HepG2 (cell line): Measurements from ENCODE around the gene CRLF2. TPM values are rescaled to one million over a fixed set of nuclear protein-coding genes. Genes with fewer than 3 reads are reported as not detected.

Experiments
- ATAC-seq: fragments of 200-7000 bp; cut with Tn5 transposase; 3 replicates; pipeline ENCODE4 v1.9.1; 2020; ENCODE audit warnings: mild to moderate bottlenecking, moderate library complexity
- BruUV-seq: library from RNA; stranded (reverse); fragments of 400-500 nt; replicated peaks from 2 replicates; lab custom pipeline; 2021; lab: Mats Ljungman, UMichigan
- CTCF ChIA-PET: fragments of 300-600 bp; formaldehyde crosslinking; extraction: SDS; loops from one replicate; lab custom pipeline; 2021; ENCODE audit warnings: low total read pairs, inconsistent platforms, low intra/inter-chr PET ratio; lab: Yijun Ruan, JAX
- POLR2A ChIA-PET: fragments of 350-600 bp; sonication (Branson Sonifier 250); formaldehyde crosslinking; loops from one replicate; lab custom pipeline; 2020; ENCODE audit warnings: antibody characterized with exemption, inconsistent platforms; lab: Yijun Ruan, JAX
- DNase-seq: peaks from one replicate; pipeline ENCODE4 v3.0.0-alpha.2; 2015; ENCODE audit warnings: low spot score
- FAIRE-seq: peaks from 3 replicates; lab custom pipeline; 2011; peaks lifted over from hg19 to GRCh38; lab: Jason Lieb, UNC
- H2AFZ ChIP-seq: one replicate; pipeline ENCODE4 v1.6.1; 2011; ENCODE audit warnings: low read length, inconsistent platforms
- H3K27ac ChIP-seq: fragments of 300-600 bp; 3 replicates; pipeline ENCODE4 v1.8.0; 2011; ENCODE audit warnings: mixed run types, mild to moderate bottlenecking, mixed read lengths, low read length, inconsistent platforms; ENCODE audit not compliant: insufficient read depth; ENCODE audit errors: extremely low read length
- H3K27me3 ChIP-seq, 2 experiments: fragments of 200-600 bp in 1 of 2; 2 replicates in 1 of 2; 3 replicates in 1 of 2; pipeline versions ENCODE4 v1.6.0 to v1.8.0; 2011; ENCODE audit warnings: low read length in 2 of 2, mild to moderate bottlenecking in 2 of 2, moderate library complexity in 2 of 2, inconsistent platforms in 1 of 2; ENCODE audit not compliant: insufficient read depth in 2 of 2, control insufficient read depth in 1 of 2
- H3K36me3 ChIP-seq, 2 experiments: fragments of 200-600 bp in 1 of 2; replicated peaks in 1 of 2; 2 replicates in 1 of 2; 3 replicates in 1 of 2; pipeline versions ENCODE4 v1.5.1 to v1.8.0; 2011; ENCODE audit warnings: low read length in 2 of 2, inconsistent platforms in 1 of 2; ENCODE audit not compliant: insufficient read depth in 2 of 2, control insufficient read depth in 1 of 2
- H3K4me1 ChIP-seq: 2 replicates; pipeline ENCODE4 v1.5.1; 2012; ENCODE audit warnings: low read length, inconsistent platforms; ENCODE audit not compliant: insufficient read depth
- H3K4me2 ChIP-seq: 2 replicates; pipeline ENCODE4 v1.6.0; 2011; ENCODE audit warnings: low read depth, low read length, inconsistent platforms
- H3K4me3 ChIP-seq, 3 experiments: fragments of 200-600 bp in 1 of 3; sonication (generic), shearing (Covaris generic) in 1 of 3; replicated peaks in 1 of 3; 2 replicates each; pipeline ENCODE4 v1.5.1; 2011 to 2016; ENCODE audit warnings: low read length in 3 of 3, inconsistent platforms in 2 of 3, low read depth in 2 of 3, mild to moderate bottlenecking in 2 of 3, control low read depth in 1 of 3, mixed read lengths in 1 of 3; ENCODE audit not compliant: insufficient read depth in 1 of 3
- H3K79me2 ChIP-seq: one replicate; pipeline ENCODE4 v1.6.1; 2011; ENCODE audit warnings: low read length, inconsistent platforms; ENCODE audit not compliant: insufficient read depth
- H3K9ac ChIP-seq: 2 replicates; pipeline ENCODE4 v1.6.0; 2011; ENCODE audit warnings: mild to moderate bottlenecking, low read depth, low read length, inconsistent platforms; ENCODE audit not compliant: insufficient read depth
- H3K9me3 ChIP-seq: 2 replicates; pipeline ENCODE4 v1.5.1; 2012; ENCODE audit warnings: mild to moderate bottlenecking, low read length
- H4K20me1 ChIP-seq: 2 replicates; pipeline ENCODE4 v1.6.0; 2011; ENCODE audit warnings: inconsistent platforms, mild to moderate bottlenecking, low read length, moderate library complexity; ENCODE audit not compliant: insufficient read depth
- HBP1 ChIP-seq: IDR thresholded peaks from 2 replicates; pipeline ENCODE4 v1.6.1; 2016; ENCODE audit warnings: low read depth, control low read depth
- JARID2 ChIP-seq: sonication (generic); formaldehyde crosslinking; IDR thresholded peaks from 2 replicates; pipeline ENCODE4 v1.8.1; 2023; ENCODE audit warnings: missing genetic modification reagents, inconsistent platforms; ENCODE audit not compliant: insufficient replicate concordance
- NPAS2 ChIP-seq: sonication (generic); formaldehyde crosslinking; IDR thresholded peaks from 2 replicates; pipeline ENCODE4 v1.8.0; 2022; ENCODE audit warnings: mild to moderate bottlenecking, missing genetic modification reagents, borderline replicate concordance
- NR2F1 ChIP-seq, 2 experiments: fragments of 450-650 bp in 1 of 2; formaldehyde crosslinking in 1 of 2; IDR thresholded peaks; 2 replicates each; pipeline versions ENCODE4 v1.5.0 to v1.6.1; 2016 to 2020; ENCODE audit warnings: mild to moderate bottlenecking in 1 of 2, missing compliant biosample characterization in 1 of 2, missing genetic modification reagents in 1 of 2, moderate library complexity in 1 of 2
- SMAD1 ChIP-seq: sonication (generic); formaldehyde crosslinking; IDR thresholded peaks from 2 replicates; pipeline ENCODE4 v1.4.0; 2020; ENCODE audit warnings: missing genetic modification reagents, low read depth, mild to moderate bottlenecking, borderline replicate concordance
- TRIM22 ChIP-seq: fragments of 450-650 bp; IDR thresholded peaks from 2 replicates; pipeline ENCODE4 v1.6.1; 2017
- ZFP90 ChIP-seq: sonication (generic); formaldehyde crosslinking; IDR thresholded peaks from 2 replicates; pipeline ENCODE4 v1.8.0; 2022; ENCODE audit warnings: missing genetic modification reagents, mild to moderate bottlenecking, inconsistent platforms, borderline replicate concordance
- ZNF639 ChIP-seq: conservative IDR thresholded peaks from 2 replicates; pipeline ENCODE4 v1.6.1; 2018; ENCODE audit warnings: missing genetic modification reagents
- WGBS: methylation state at CpG from one replicate; pipeline ENCODE4 v1.1.6; 2017; ENCODE audit warnings: low lambda C conversion rate; 5-methylcytosine and 5-hydroxymethylcytosine counted together
- in situ Hi-C: cut with HindIII; loops from 2 replicates; pipeline ENCODE4 v1.10.0; 2017; ENCODE audit warnings: low pct_unique_long_range_greater_than_20kb; ENCODE audit not compliant: extremely low pct_ligation_motif_present
- intact Hi-C: fragments of 100-400 bp; cut with micrococcal nuclease; formaldehyde crosslinking; loops from one replicate; pipeline ENCODE4 v1.10.0; 2022; ENCODE audit not compliant: unreplicated experiment
- polyA plus RNA-seq, 8 experiments: library from polyadenylated mRNA; depleted of rRNA in 3 of 8; stranded (reverse) in 7 of 8; unstranded in 1 of 8; fragments of >200 nt; fragmentation: Illumina TruSeq in 4 of 8; extraction: Trizol in 4 of 8; gene quantifications; 2 replicates each; pipeline versions ENCODE4 v1.2.1 to v1.2.3, GENCODE V29; 2011 to 2016; ENCODE audit warnings: low read depth in 4 of 8, missing spikeins in 1 of 8, mixed read lengths in 1 of 8; ENCODE audit not compliant: insufficient read depth in 1 of 8
- total RNA-seq, 5 experiments: library from RNA; depleted of rRNA; stranded (reverse); fragments of >200 nt; fragmentation: Illumina TruSeq; extraction: Trizol; gene quantifications; 2 replicates each; pipeline ENCODE4 v1.2.3, GENCODE V29; 2016; ENCODE audit warnings: low read depth in 1 of 5
- TF ChIP-seq, protein P1 (sequence below): sonication (generic); formaldehyde crosslinking; IDR thresholded peaks from 2 replicates; pipeline ENCODE4 v1.9.0; 2022; ENCODE audit warnings: low read depth, missing genetic modification reagents
- TF ChIP-seq, protein P2 (sequence below): sonication (generic); formaldehyde crosslinking; conservative IDR thresholded peaks from 2 replicates; pipeline ENCODE4 v1.4.0; 2020; ENCODE audit warnings: mild to moderate bottlenecking, missing genetic modification reagents, moderate library complexity

Gene CRLF2
- total and polyA plus RNA-seq, 2 of the 13 experiments (the other 11 are each of a cell fraction or from before 2014, with no cell fraction given): not detected

- no peak for TF ChIP-seq SMAD1 (CRISPR knock-in tag)
- no peak for TF ChIP-seq NPAS2 (CRISPR knock-in tag)
- TF ChIP-seq ZNF639 (CRISPR knock-in tag): no peak
- TF ChIP-seq NR2F1 (CRISPR knock-in tag; IDR thresholded peaks at IDR 0.05): no peak
- no peak for TF ChIP-seq JARID2
- TF ChIP-seq, protein P1, sequence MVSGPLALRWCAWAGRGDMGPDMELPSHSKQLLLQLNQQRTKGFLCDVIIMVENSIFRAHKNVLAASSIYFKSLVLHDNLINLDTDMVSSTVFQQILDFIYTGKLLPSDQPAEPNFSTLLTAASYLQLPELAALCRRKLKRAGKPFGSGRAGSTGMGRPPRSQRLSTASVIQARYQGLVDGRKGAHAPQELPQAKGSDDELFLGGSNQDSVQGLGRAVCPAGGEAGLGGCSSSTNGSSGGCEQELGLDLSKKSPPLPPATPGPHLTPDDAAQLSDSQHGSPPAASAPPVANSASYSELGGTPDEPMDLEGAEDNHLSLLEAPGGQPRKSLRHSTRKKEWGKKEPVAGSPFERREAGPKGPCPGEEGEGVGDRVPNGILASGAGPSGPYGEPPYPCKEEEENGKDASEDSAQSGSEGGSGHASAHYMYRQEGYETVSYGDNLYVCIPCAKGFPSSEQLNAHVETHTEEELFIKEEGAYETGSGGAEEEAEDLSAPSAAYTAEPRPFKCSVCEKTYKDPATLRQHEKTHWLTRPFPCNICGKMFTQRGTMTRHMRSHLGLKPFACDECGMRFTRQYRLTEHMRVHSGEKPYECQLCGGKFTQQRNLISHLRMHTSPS (CRISPR knock-in tag): no peak
Observed at GRCh38 chrX:1152090-1152489, 60.4 kb downstream of the CRLF2 start (continued).

GRCh38 chrX:1151378-1152077 lies 60.9 kb downstream of the CRLF2 start:
- no peak overlapping the region for H2AFZ ChIP-seq
- no peak overlapping the region for H3K9ac ChIP-seq
- H4K20me1 ChIP-seq: no peaks in the 10 kb centered on the region
- FAIRE-seq (no peak), ATAC-seq (no peak), DNase-seq (no peak)
- POLR2A ChIA-PET: no interaction called here
- no peak overlapping the region for H3K4me2 ChIP-seq
- BruUV-seq: no TSS peak
- peaks cover 0 to 15% of the 10 kb centered on the region in 2 experiments; a peak in 3 of 5 replicates for H3K27me3 ChIP-seq
- intact Hi-C loops: no loop called here
- in situ Hi-C loops: no loop called here
- no peaks in the 10 kb centered on the region for H3K9me3 ChIP-seq
- CTCF ChIA-PET: no interaction called here
- H3K79me2 ChIP-seq: no peaks in the 10 kb centered on the region
- H3K36me3 ChIP-seq: no peaks in the 10 kb centered on the region
- H3K27ac ChIP-seq: no peak overlapping the region
- no peaks in the 10 kb centered on the region for H3K4me1 ChIP-seq
- H3K4me3 ChIP-seq: no peak overlapping the region
- WGBS: 1% methylated on average over 9 of the region's 9 CpGs
- TF ChIP-seq, protein P2, sequence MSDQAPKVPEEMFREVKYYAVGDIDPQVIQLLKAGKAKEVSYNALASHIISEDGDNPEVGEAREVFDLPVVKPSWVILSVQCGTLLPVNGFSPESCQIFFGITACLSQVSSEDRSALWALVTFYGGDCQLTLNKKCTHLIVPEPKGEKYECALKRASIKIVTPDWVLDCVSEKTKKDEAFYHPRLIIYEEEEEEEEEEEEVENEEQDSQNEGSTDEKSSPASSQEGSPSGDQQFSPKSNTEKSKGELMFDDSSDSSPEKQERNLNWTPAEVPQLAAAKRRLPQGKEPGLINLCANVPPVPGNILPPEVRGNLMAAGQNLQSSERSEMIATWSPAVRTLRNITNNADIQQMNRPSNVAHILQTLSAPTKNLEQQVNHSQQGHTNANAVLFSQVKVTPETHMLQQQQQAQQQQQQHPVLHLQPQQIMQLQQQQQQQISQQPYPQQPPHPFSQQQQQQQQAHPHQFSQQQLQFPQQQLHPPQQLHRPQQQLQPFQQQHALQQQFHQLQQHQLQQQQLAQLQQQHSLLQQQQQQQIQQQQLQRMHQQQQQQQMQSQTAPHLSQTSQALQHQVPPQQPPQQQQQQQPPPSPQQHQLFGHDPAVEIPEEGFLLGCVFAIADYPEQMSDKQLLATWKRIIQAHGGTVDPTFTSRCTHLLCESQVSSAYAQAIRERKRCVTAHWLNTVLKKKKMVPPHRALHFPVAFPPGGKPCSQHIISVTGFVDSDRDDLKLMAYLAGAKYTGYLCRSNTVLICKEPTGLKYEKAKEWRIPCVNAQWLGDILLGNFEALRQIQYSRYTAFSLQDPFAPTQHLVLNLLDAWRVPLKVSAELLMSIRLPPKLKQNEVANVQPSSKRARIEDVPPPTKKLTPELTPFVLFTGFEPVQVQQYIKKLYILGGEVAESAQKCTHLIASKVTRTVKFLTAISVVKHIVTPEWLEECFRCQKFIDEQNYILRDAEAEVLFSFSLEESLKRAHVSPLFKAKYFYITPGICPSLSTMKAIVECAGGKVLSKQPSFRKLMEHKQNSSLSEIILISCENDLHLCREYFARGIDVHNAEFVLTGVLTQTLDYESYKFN (CRISPR knock-in tag): no peak
- TF ChIP-seq HBP1 (CRISPR knock-in tag): no peak
- TF ChIP-seq TRIM22: 0 out of 2 replicates have a peak, but pooled peaks have one; percentile 67
- TF ChIP-seq ZFP90: no peak
